ENCODE results near the gene BSN. TPM values are rescaled to one million over a fixed set of nuclear protein-coding genes. Genes with fewer than 3 reads are reported as not detected.

The BSN gene
- total RNA-seq, 1 donor from 2014 or later: 4.0 TPM

DNA sequence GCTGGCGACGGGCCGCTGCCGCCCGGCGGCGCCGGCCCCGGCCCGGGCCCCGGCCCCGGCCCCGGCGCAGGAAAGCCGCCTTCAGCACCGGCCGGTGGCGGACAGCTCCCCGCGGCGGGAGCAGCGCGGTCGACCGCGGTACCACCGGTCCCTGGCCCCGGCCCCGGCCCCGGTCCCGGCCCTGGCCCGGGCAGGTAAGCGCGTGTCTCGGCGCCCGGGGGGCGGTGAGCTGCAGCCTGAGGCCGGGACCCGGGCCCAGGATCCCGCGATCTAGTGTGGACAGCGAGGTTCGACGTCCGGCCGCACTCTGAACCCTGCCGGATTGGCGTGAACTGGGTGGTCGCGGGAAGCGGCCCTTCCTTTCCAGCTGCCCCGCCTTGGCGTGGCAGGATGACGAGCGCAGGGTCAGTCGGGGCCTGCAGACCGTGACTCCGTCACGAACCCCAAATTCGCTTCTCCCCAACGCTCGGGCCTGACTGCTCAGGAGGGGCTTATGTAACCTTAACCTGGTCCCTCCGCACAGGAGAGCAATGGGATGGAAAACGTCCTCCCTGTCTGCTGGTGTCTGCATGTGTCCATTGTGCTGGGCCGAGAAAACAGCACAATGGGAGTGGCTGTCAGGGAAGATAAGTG, 472 bp downstream of the BSN start:
- no peak overlapping the region for H3K27ac Mint-ChIP-seq
- DNase-seq (ENCODE audit: extremely low spot score, unreplicated experiment): peak; percentile 81
- TF ChIP-seq, protein P1, sequence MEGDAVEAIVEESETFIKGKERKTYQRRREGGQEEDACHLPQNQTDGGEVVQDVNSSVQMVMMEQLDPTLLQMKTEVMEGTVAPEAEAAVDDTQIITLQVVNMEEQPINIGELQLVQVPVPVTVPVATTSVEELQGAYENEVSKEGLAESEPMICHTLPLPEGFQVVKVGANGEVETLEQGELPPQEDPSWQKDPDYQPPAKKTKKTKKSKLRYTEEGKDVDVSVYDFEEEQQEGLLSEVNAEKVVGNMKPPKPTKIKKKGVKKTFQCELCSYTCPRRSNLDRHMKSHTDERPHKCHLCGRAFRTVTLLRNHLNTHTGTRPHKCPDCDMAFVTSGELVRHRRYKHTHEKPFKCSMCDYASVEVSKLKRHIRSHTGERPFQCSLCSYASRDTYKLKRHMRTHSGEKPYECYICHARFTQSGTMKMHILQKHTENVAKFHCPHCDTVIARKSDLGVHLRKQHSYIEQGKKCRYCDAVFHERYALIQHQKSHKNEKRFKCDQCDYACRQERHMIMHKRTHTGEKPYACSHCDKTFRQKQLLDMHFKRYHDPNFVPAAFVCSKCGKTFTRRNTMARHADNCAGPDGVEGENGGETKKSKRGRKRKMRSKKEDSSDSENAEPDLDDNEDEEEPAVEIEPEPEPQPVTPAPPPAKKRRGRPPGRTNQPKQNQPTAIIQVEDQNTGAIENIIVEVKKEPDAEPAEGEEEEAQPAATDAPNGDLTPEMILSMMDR (conservative IDR thresholded peaks at IDR 0.05): no peak
- peaks cover 32% of the 10 kb centered on the region for H3K27me3 Mint-ChIP-seq
- H3K9me3 Mint-ChIP-seq: no peaks in the 10 kb centered on the region
- no peaks in the 10 kb centered on the region for H3K36me3 Mint-ChIP-seq
- peaks cover 15% of the 10 kb centered on the region for H3K4me1 Mint-ChIP-seq (ENCODE audit: unreplicated experiment)
- H3K4me3 Mint-ChIP-seq: peak overlapping the region; percentile 77

DNA sequence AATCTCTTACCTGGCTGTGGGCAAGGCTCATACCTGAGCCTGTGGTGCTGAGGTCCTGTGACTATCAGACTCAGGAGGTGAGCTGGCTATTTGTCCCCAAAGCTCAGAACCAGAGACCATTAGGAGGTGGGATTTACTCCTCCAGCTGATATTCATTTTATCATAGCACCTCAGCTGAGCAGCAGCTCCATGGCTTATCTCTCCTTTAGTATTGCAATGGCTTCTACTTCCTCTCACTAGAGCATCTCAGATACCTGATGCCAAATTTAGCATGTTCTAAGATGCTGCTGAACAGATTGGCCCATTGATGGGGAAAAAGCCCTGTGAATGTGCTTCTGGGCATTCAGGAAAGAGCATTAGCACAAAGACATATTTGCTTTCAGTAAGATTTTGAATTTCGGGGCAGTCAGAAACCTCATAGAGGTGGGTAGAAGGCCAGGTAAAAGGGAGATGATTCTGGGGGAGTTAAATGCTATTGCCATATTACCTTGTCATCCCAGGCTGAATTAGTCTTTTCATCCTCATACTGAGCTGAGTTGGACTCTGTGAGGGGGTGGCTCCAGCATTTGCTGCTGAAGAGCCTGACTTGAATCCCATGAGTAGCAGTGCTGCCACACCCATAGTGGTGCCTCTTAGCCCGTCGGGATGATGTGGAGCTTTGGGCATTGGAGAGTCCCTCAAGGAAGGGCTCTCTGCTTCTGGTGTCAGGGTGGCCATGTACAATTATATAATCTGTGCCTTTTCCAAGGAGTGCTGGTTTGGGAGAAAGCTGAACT, 2.4 kb downstream of the BSN start:
- TF ChIP-seq, protein P1 (conservative IDR thresholded peaks at IDR 0.05): no peak
- DNase-seq (ENCODE audit: extremely low spot score, unreplicated experiment): no peak
- peak overlapping the region; percentile 77 for H3K4me3 Mint-ChIP-seq
- H3K36me3 Mint-ChIP-seq: no peaks in the 10 kb centered on the region
- H3K27ac Mint-ChIP-seq: no peak overlapping the region
- H3K9me3 Mint-ChIP-seq: no peaks in the 10 kb centered on the region
- H3K27me3 Mint-ChIP-seq: peaks cover 32% of the 10 kb centered on the region
- H3K4me1 Mint-ChIP-seq (ENCODE audit: unreplicated experiment): peaks cover 13% of the 10 kb centered on the region

DNA sequence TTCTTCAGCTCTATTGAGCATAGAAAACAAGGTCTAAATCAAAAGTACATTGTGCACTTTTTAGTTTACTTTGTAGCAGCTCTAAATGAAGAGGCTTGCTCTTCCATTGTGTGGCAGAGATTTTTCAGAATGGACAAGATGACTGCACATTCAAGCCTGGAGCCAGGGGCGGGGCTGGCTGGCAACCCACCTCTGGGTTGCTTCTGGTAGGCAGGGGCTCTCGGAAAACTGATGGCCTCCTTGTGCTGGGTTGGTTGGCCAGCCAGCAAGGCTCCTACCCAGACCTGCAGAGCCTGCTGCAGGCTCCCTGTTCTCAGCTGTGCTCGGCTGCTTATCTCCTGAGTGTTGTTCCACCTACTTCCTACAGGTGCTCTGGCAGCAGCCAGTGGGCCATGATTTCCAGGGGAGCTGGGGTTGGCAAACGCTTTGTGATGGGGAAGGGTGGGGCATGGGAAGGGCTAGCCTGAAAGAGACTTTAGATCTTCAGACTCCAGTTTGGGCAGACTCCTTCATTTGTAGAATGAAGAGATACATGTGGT, 8.8 kb downstream of the BSN start:
- DNase-seq (ENCODE audit: extremely low spot score, unreplicated experiment): no peak
- Mint-ChIP-seq H3K27ac (no peak overlapping the region), H3K4me1 (ENCODE audit: unreplicated experiment) (peaks cover 5% of the 10 kb centered on the region), H3K4me3 (no peak overlapping the region), H3K36me3 (no peaks in the 10 kb centered on the region), H3K9me3 (no peaks in the 10 kb centered on the region), H3K27me3 (peaks cover 6% of the 10 kb centered on the region)
- TF ChIP-seq, protein P1 (conservative IDR thresholded peaks at IDR 0.05): peak; percentile 20

DNA sequence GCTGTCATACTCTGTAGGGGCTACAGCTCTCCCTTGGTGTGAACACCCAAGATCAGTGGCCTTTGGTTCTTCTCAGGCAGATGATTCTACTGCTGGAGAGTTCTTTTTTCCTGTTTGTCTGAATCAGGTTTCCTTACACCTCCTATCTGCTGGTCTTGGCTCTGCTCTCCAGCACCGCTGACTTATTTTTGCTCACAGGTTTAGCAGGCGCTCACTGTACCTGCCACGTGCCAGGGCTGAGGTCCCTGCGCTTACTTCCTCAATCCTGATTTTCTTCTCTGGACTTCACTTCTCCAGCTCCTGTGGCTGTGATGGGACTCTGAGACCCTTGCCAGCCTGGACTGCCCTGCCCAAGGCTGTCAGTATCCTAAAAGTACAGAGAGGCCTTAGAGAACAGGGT, 9.5 kb downstream of the BSN start:
- H3K9me3 Mint-ChIP-seq: no peaks in the 10 kb centered on the region
- TF ChIP-seq, protein P1 (conservative IDR thresholded peaks at IDR 0.05): no peak
- DNase-seq (ENCODE audit: extremely low spot score, unreplicated experiment): no peak
- no peak overlapping the region for H3K27ac Mint-ChIP-seq
- no peaks in the 10 kb centered on the region for H3K36me3 Mint-ChIP-seq
- no peak overlapping the region for H3K4me3 Mint-ChIP-seq
- H3K27me3 Mint-ChIP-seq: peaks cover 3% of the 10 kb centered on the region
- peaks cover 5% of the 10 kb centered on the region for H3K4me1 Mint-ChIP-seq (ENCODE audit: unreplicated experiment)

DNA sequence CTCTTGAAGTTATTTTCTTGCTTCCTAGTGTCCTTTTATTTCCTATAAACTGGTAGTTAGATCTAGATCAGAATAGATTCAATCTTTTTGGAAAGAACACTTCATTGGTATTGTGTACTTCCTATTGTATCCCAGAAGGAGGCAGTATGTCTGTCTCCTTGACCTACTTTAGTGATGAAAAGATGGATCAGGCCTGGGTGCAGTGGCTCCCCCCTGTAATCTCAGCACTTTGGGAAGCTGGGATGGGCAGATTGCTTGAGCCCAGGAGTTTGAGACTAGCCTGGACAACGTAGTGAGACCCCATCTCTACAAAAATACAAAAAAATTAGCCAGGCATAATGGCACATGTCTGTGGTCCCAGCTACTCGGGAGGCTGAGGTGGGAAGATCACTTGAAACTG, 12.0 kb downstream of the BSN start:
- Mint-ChIP-seq H3K36me3 (no peaks in the 10 kb centered on the region), H3K4me3 (no peak overlapping the region), H3K9me3 (no peaks in the 10 kb centered on the region), H3K27ac (no peak overlapping the region), H3K4me1 (ENCODE audit: unreplicated experiment) (peaks cover 5% of the 10 kb centered on the region), H3K27me3 (no peaks in the 10 kb centered on the region)
- TF ChIP-seq, protein P1 (conservative IDR thresholded peaks at IDR 0.05): peak; percentile 51
- no peak for DNase-seq (ENCODE audit: extremely low spot score, unreplicated experiment)

Measured in type B pancreatic cell (in vitro differentiated cells).